Spleen (tissue), 11 donors: ENCODE measurements around the gene HSPA1B. TPM values are rescaled to one million over a fixed set of nuclear protein-coding genes. Genes with fewer than 3 reads are reported as not detected.

Source experiments
- DNase-seq: peaks from one replicate; pipeline ENCODE4 v3.0.0-alpha.2; 2020
- H3K27ac ChIP-seq, 8 donors: fragments of 200-600 bp; sonication (generic) in 7 of 8; 1 replicate in 4 of 8; 2 replicates in 4 of 8; pipeline versions ENCODE4 v1.5.0 to v1.8.0; 2016 to 2021; ENCODE audit warnings: inconsistent platforms in 4 of 8, mild to moderate bottlenecking in 4 of 8, moderate library complexity in 1 of 8
- H3K27me3 ChIP-seq, 7 donors: fragments of 200-600 bp; sonication (generic) in 6 of 7; replicated peaks in 1 of 7; 1 replicate in 4 of 7; 2 replicates in 3 of 7; pipeline versions ENCODE4 v1.5.0 to v1.8.0; 2016 to 2021; ENCODE audit warnings: inconsistent platforms in 3 of 7, mild to moderate bottlenecking in 1 of 7
- H3K36me3 ChIP-seq, 6 donors: fragments of 200-600 bp; sonication (generic) in 5 of 6; 1 replicate in 4 of 6; 2 replicates in 2 of 6; pipeline versions ENCODE4 v1.5.0 to v1.8.0; 2016 to 2021; ENCODE audit warnings: inconsistent platforms in 2 of 6
- H3K4me1 ChIP-seq, 6 donors: fragments of 200-600 bp; sonication (generic) in 5 of 6; 1 replicate in 3 of 6; 2 replicates in 3 of 6; pipeline versions ENCODE4 v1.5.0 to v1.8.0; 2016 to 2021; ENCODE audit warnings: inconsistent platforms in 3 of 6
- H3K4me3 ChIP-seq, 8 donors: fragments of 200-600 bp; sonication (generic) in 7 of 8; 1 replicate in 4 of 8; 2 replicates in 4 of 8; pipeline versions ENCODE4 v1.5.0 to v1.8.0; 2016 to 2021; ENCODE audit warnings: inconsistent platforms in 4 of 8, mild to moderate bottlenecking in 4 of 8, moderate library complexity in 2 of 8
- H3K9me3 ChIP-seq, 8 donors: fragments of 200-600 bp; sonication (generic) in 7 of 8; 1 replicate in 4 of 8; 2 replicates in 4 of 8; pipeline versions ENCODE4 v1.5.0 to v1.8.0; 2016 to 2021; ENCODE audit warnings: inconsistent platforms in 4 of 8
- CTCF ChIP-seq, 11 experiments: fragments of 200-600 bp in 7 of 11; fragments of 450-650 bp in 4 of 11; sonication (generic) in 4 of 11; IDR thresholded peaks in 8 of 11; conservative IDR thresholded peaks in 3 of 11; 1 replicate in 7 of 11; 2 replicates in 4 of 11; pipeline versions ENCODE4 v1.4.0 to v1.8.0; 2016 to 2021; ENCODE audit warnings: antibody characterized with exemption in 11 of 11, inconsistent platforms in 4 of 11, mild to moderate bottlenecking in 1 of 11
- POLR2A ChIP-seq, 3 donors: fragments of 450-650 bp; IDR thresholded peaks; one replicate each; pipeline ENCODE4 v1.5.1; 2017; ENCODE audit warnings: antibody characterized with exemption in 3 of 3, mild to moderate bottlenecking in 1 of 3
- POLR2AphosphoS5 ChIP-seq, 3 donors: sonication (generic); formaldehyde crosslinking; IDR thresholded peaks; one replicate each; pipeline ENCODE4 v1.5.1; 2017; ENCODE audit warnings: antibody characterized with exemption in 3 of 3
- WGBS, 5 donors: extraction: QIAGEN DNeasy Blood & Tissue Kit in 3 of 5; methylation state at CpG; one replicate each; pipeline versions ENCODE4 v1.1.5 to v1.1.7; 2013 to 2018; 5-methylcytosine and 5-hydroxymethylcytosine counted together
- intact Hi-C: fragments of 100-400 bp; cut with DNase I; formaldehyde crosslinking; loops from one replicate; pipeline ENCODE4 v1.15.0; 2023; ENCODE audit warnings: low total_unique reads
- polyA plus RNA-seq, 3 donors: library from polyadenylated mRNA; stranded (reverse); fragments of 200-250 nt; gene quantifications; one replicate each; pipeline ENCODE4 v1.2.1, GENCODE V29; 2013
- total RNA-seq, 7 donors: library from RNA; depleted of rRNA in 3 of 7; stranded (reverse); fragments of >200 nt in 3 of 7; fragmentation: NEBNext Ultra II Directional in 4 of 7; extraction: Animal tissue kit (Norgen Biotek cat#: 25700) in 4 of 7; gene quantifications; one replicate each; pipeline versions ENCODE4 v1.1.0 to v1.2.1, GENCODE V29; 2016 to 2021
- donor health status: healthy with polysubstance abuse.
- donor health status: DM: no; HTN: no; CAD: no; lungs with moderate emphysema.
- donor health status: DM: no; HTN: no; CAD: no.
- donor health status: Bipolar disorder and iron deficiency.
- donor health status: healthy.
- donor health status: DM: no; HTN: no; CAD: no.
- donor health status: DM: yes; HTN: yes; CAD: no.

Gene HSPA1B
- total and polyA plus RNA-seq, 10 donors, result 7.4 to 372 (median 43.9) TPM

- peaks cover 14 to 39% (median 27%) of the 10 kb centered on the region in 6 donors for H3K4me1 ChIP-seq
- H3K27me3 ChIP-seq, result no peaks in the 10 kb centered on the region
- peaks cover 3 to 59% (median 39%) of the 10 kb centered on the region in 6 donors for H3K36me3 ChIP-seq
- no peak overlapping the region for H3K27ac ChIP-seq
- no peak overlapping the region for H3K4me3 ChIP-seq
- intact Hi-C loops, result no loop called here
- TF ChIP-seq POLR2A (IDR thresholded peaks at IDR 0.05), result no peak
- TF ChIP-seq POLR2AphosphoS5 (IDR thresholded peaks at IDR 0.05), result no peak
- no peak for TF ChIP-seq CTCF (IDR thresholded peaks at IDR 0.05 in 8 of 11, conservative IDR thresholded peaks at IDR 0.05 in 3 of 11)
- H3K9me3 ChIP-seq, result no peaks in the 10 kb centered on the region
- 88 to 95% (median 94%) methylated on average over 8 to 11 of the region's 11 CpGs for WGBS, 5 donors
- no peak for DNase-seq
Observed at GRCh38 chr6:31859923-31860322, 32.4 kb downstream of the HSPA1B start.

GRCh38 chr6:31860349-31860748, 32.8 kb downstream of the HSPA1B start:
- intact Hi-C loops, result no loop called here
- 95 to 99% (median 96%) methylated on average over 12 to 13 of the region's 13 CpGs for WGBS, 5 donors
- no peak for DNase-seq
- Histone ChIP-seq H3K27me3 (no peaks in the 10 kb centered on the region), H3K9me3 (no peaks in the 10 kb centered on the region), H3K4me1 (peaks cover 14 to 42% (median 27%) of the 10 kb centered on the region in 6 donors), H3K27ac (no peak overlapping the region), H3K36me3 (peaks cover 3 to 59% (median 39%) of the 10 kb centered on the region in 6 donors), H3K4me3 (no peak overlapping the region)
- no peak for TF ChIP-seq POLR2AphosphoS5 (IDR thresholded peaks at IDR 0.05)
- no peak for TF ChIP-seq POLR2A (IDR thresholded peaks at IDR 0.05)
- no peak for TF ChIP-seq CTCF (IDR thresholded peaks at IDR 0.05 in 8 of 11, conservative IDR thresholded peaks at IDR 0.05 in 3 of 11)

- no peak for DNase-seq
- intact Hi-C loops, result no loop called here
- 78 to 96% (median 92%) methylated on average over 5 to 7 of the region's 7 CpGs for WGBS, 5 donors
Observed at GRCh38 chr6:31861150-31861549, 33.6 kb downstream of the HSPA1B start.

GRCh38 chr6:31861919-31862343, 34.4 kb downstream of the HSPA1B start:
- no peak for DNase-seq
- no peak for TF ChIP-seq POLR2A (IDR thresholded peaks at IDR 0.05)
- no peak for TF ChIP-seq POLR2AphosphoS5 (IDR thresholded peaks at IDR 0.05)
- no peak for TF ChIP-seq CTCF (IDR thresholded peaks at IDR 0.05 in 8 of 11, conservative IDR thresholded peaks at IDR 0.05 in 3 of 11)
- Histone ChIP-seq H3K36me3 (peaks cover 3 to 45% (median 39%) of the 10 kb centered on the region in 6 donors), H3K4me1 (peaks cover 14 to 42% (median 27%) of the 10 kb centered on the region in 6 donors), H3K9me3 (no peaks in the 10 kb centered on the region), H3K27me3 (no peaks in the 10 kb centered on the region), H3K27ac (peak overlapping the region; percentile 84 to 95 (median 92)), H3K4me3 (peak overlapping the region; percentile 53 to 87 (median 80))
- intact Hi-C loops, result no loop called here
- WGBS, 5 donors, result 48 to 59% (median 51%) methylated on average over 17 of the region's 17 CpGs

More at GRCh38 chr6:31861150-31861549, 33.6 kb downstream of the HSPA1B start:
- Histone ChIP-seq H3K36me3 (peaks cover 3 to 53% (median 39%) of the 10 kb centered on the region in 6 donors), H3K4me1 (peaks cover 14 to 42% (median 27%) of the 10 kb centered on the region in 6 donors), H3K9me3 (no peaks in the 10 kb centered on the region), H3K27ac (no peak overlapping the region), H3K4me3 (no peak overlapping the region), H3K27me3 (no peaks in the 10 kb centered on the region)
- no peak for TF ChIP-seq POLR2A (IDR thresholded peaks at IDR 0.05)
